ENCODE results near the gene KDSR.

Gene KDSR, protein sequence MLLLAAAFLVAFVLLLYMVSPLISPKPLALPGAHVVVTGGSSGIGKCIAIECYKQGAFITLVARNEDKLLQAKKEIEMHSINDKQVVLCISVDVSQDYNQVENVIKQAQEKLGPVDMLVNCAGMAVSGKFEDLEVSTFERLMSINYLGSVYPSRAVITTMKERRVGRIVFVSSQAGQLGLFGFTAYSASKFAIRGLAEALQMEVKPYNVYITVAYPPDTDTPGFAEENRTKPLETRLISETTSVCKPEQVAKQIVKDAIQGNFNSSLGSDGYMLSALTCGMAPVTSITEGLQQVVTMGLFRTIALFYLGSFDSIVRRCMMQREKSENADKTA

DNA sequence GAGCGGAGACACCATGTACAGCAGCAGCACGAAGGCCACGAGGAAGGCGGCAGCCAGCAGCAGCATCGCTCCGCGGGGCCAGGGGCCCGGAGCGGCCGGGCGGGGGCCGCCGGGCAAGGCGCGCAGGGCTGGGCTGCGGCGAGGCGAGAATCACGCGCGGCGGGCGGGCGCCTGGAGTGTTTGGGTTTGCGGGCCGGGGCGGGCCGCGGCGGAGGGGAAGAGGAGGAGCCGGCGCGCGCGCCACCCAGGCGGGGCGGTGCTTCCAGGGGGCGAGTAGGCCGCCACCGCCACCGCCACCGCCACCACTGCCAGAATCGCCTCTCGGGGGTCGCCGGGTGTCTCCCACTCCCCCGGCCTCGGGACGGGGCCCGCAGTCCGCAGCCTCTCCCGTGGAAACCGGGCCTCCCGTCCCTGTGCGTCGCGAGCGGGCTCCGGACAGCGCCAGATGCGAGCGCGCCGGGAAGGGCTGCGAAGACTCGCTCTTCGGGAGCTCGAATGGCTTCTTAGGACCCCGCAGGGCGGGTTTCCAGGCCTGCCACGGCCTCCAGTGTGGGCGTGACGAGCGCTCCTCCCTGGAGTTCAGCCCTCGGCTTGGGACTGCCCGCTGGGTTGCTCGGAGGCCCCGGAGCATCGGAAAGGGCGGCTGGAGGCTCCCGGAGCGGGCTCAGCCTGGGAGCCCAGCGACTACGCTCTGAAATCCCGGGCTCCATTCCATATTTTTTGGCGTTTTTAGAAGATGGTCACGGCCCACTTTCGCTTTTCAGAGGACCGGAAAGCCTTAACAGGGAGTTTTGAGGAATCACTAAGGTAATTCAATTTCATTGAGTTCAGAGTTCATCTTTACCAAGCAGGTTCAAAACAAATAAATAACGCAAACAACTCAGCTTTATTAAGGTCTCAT, at the start of gene KDSR:
TSS of gene KDSR (minus strand) at position 154 of the 901 bp plus-strand sequence. CDS start at position 66, 88 bp downstream.
- TF ChIP-seq, protein P1, sequence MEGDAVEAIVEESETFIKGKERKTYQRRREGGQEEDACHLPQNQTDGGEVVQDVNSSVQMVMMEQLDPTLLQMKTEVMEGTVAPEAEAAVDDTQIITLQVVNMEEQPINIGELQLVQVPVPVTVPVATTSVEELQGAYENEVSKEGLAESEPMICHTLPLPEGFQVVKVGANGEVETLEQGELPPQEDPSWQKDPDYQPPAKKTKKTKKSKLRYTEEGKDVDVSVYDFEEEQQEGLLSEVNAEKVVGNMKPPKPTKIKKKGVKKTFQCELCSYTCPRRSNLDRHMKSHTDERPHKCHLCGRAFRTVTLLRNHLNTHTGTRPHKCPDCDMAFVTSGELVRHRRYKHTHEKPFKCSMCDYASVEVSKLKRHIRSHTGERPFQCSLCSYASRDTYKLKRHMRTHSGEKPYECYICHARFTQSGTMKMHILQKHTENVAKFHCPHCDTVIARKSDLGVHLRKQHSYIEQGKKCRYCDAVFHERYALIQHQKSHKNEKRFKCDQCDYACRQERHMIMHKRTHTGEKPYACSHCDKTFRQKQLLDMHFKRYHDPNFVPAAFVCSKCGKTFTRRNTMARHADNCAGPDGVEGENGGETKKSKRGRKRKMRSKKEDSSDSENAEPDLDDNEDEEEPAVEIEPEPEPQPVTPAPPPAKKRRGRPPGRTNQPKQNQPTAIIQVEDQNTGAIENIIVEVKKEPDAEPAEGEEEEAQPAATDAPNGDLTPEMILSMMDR (IDR thresholded peaks at IDR 0.05), result no peak
- no peak for TF ChIP-seq ZFX (IDR thresholded peaks at IDR 0.05; ENCODE audit: borderline replicate concordance)
- peak within 1 kb of the TSS; percentile 95 for H3K27ac ChIP-seq

DNA sequence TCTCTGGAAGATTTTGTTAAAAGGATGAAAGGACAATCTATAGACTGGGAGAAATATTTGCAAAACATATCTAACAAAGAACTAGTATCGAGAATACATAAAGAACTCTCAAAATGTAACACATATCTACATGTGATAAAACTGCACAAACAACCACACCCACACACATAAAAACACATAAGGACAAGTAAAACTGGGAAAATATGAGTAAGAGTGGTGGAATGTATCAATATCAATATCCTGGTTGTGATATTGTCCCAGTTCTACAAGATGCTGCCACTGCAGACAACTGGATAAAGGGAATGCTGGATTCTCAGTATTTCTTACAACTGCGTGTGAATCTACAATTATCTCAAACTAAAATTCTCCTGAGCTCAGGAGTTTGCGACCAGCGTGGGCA, 45.9 kb upstream of the KDSR start:
- no peak overlapping the region for H3K27ac ChIP-seq
- TF ChIP-seq, protein P1 (IDR thresholded peaks at IDR 0.05), result no peak
- no peak for TF ChIP-seq ZFX (IDR thresholded peaks at IDR 0.05; ENCODE audit: borderline replicate concordance)

DNA sequence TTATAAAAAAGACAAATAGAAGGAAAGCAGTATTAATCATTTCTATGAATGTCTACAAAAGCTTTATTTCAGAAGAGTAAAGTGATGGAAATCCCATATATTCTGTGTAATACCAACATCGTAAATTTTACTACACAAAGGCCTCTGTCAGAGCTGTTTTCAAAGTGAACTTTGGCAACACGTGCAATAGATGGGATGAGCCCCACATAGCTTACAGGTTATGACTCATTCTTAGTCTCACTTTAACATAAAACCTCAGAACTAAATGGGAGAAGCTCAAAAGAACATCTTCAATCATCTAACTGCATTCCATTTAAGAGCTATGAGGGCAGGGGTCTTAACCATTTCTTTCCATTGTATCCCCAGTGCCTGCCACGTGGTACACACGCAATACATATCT, 43.8 kb upstream of the KDSR start:
- H3K27ac ChIP-seq, result no peak overlapping the region

DNA sequence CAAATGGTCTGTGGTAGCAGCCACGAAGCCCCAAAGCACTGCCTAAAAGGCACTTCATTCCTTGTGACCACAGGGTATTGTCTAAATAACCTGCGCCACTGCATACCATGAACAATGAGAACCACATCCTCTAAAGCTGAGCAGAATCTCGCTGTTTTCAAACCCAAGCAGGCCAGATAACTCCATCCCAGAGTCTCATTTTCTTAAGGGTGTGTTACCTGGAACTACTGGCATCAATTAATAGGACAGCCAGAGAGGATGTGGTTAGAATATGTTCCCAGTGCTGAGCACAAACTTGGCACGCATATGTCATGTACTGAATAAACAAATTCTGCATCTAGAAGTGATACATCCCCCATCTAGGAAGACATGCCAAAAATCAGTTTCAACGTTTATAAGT, 42.3 kb upstream of the KDSR start:
- no peak overlapping the region for H3K27ac ChIP-seq
- TF ChIP-seq, protein P1 (IDR thresholded peaks at IDR 0.05), result no peak
- TF ChIP-seq ZFX (IDR thresholded peaks at IDR 0.05; ENCODE audit: borderline replicate concordance), result no peak

More for the DNA sequence above, 43.8 kb upstream of the KDSR start:
- TF ChIP-seq, protein P1 (IDR thresholded peaks at IDR 0.05), result no peak
- TF ChIP-seq ZFX (IDR thresholded peaks at IDR 0.05; ENCODE audit: borderline replicate concordance), result no peak

DNA sequence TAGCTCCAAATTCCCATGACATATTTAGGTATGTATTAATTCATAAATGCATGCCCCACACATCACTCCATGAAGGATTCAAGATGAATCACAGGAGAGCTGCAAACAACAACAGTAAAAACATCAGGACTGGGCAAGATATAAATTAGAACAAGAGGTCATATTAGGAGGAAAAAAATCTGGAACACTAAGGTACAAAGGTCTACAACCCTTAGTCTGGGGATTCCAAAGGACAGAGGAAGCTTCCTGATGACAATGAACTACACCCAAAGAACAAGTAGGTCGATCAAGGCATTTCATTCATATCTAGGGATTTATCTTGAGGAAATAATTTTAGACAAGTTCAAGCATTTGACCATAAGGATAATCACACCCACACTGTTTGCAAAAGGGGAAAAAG, 40.7 kb upstream of the KDSR start:
- TF ChIP-seq, protein P1 (IDR thresholded peaks at IDR 0.05), result no peak
- no peak for TF ChIP-seq ZFX (IDR thresholded peaks at IDR 0.05; ENCODE audit: borderline replicate concordance)
- no peak overlapping the region for H3K27ac ChIP-seq

DNA sequence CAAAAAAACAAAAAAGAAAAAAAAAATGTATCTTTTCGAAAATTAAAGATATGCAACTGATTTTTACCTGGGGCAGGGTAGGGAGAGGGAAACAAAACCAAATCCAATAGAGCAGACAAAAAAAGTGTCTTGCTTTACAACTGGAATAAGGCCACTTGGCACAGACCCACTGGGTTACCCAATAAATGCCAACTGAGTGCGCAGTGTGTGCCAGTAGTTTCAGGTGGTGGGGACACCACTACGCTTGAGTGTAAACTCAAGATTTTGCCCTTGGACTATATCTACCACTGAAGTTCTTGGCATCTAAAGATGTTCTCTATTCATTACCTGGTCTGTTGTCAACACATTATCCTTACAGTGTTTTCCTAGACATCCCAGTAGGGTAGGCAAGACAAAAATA, 39.0 kb upstream of the KDSR start:
- no peak overlapping the region for H3K27ac ChIP-seq
- TF ChIP-seq, protein P1 (IDR thresholded peaks at IDR 0.05), result no peak
- TF ChIP-seq ZFX (IDR thresholded peaks at IDR 0.05; ENCODE audit: borderline replicate concordance), result no peak

Measured in 22Rv1 (cell line).